M059J (cell line): ENCODE data around the gene MBP. TPM values are rescaled to one million over a fixed set of nuclear protein-coding genes. Genes with fewer than 3 reads are reported as not detected.

Experiments
- DNase-seq: peaks from one replicate; pipeline ENCODE4 v3.0.0-alpha.2; 2012; ENCODE audit warnings: low read depth
- total RNA-seq: library from RNA; depleted of rRNA; stranded (reverse); fragments of >200 nt; shearing (Covaris generic); gene quantifications from 2 replicates; pipeline ENCODE4 v1.2.3, GENCODE V29; 2014

Gene MBP
- total RNA-seq, 1 experiment from 2014 or later: 9.9 TPM

GRCh38 chr18:77082316-77082955, 50.1 kb downstream of the MBP start:
- DNase-seq: no peak

DNA sequence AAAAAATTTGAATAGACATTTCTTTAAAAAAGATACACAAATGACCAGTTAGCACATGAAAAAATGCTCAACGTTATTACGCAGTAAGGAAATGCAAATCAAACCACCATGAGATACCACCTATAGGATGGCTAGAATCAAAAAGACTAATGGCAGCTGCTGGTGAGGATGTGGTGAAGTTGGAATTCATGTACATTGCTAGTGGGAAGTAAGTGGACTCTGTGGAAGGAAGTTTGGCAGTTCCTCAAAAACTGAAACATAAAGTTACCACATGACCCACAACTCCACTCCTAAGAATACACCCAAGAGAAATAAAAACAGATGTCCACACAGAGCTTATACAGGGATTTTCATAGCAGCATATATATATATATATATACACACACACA, 51.2 kb downstream of the MBP start:
- DNase-seq: peak; percentile 70

- DNase-seq: no peak
Observed at GRCh38 chr18:77079954-77080682, 52.5 kb downstream of the MBP start.

- no peak for DNase-seq
Observed at GRCh38 chr18:77079088-77079487, 53.5 kb downstream of the MBP start.

GRCh38 chr18:77078690-77079070, 53.9 kb downstream of the MBP start:
- peak; percentile 70 for DNase-seq

GRCh38 chr18:77077941-77078689, 54.5 kb downstream of the MBP start:
- no peak for DNase-seq

GRCh38 chr18:77077401-77077800, 55.2 kb downstream of the MBP start:
- DNase-seq: no peak

- no peak for DNase-seq
Observed at GRCh38 chr18:77076111-77076510, 56.5 kb downstream of the MBP start.

DNA sequence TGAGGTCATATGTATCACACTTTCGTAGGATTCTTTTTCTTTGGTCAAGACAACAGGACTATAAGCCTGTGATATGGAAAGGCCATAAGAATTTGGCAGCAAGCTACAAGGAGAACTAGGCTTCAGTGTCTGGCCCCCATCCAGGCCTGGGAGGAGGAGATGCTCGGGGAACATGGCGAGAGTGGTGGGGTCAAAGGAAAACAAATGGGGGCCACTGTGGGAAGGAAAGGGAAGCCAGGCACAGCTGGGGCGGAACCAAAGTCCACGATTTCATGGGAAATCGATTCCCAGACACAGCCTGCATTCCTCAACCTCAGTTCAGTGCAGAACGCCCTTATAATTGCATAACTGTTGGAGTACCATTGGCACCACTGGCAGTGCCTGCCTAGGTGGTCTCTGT, 58.2 kb downstream of the MBP start:
- no peak for DNase-seq

- no peak for DNase-seq
Observed at GRCh38 chr18:77073336-77074093, 59.1 kb downstream of the MBP start.

GRCh38 chr18:77072566-77072965, 60.0 kb downstream of the MBP start:
- DNase-seq: no peak

- DNase-seq: peak; percentile 95
Observed at GRCh38 chr18:77071711-77072292, 60.8 kb downstream of the MBP start.

DNA sequence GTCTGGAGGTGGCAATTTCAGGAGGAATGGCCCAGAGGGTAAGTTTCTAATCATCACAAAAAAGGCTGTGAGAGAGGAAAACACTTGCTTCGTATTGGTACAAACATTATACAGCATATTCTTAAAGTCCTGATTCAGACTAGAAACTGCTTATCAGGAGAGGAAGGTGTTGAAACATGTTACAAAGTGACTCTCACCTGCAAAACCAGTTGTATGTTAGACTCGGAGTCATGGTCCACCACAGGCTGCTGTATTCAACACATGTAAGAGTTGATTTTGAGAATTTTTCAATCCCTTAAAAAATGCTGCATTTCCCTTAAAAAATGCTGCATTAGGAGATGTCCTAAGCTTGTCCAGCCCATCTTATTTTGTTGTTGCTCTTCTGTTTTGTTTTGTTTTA, 61.5 kb downstream of the MBP start:
- no peak for DNase-seq

GRCh38 chr18:77070627-77071026, 62.0 kb downstream of the MBP start:
- DNase-seq: no peak

- no peak for DNase-seq
Observed at GRCh38 chr18:77069931-77070330, 62.7 kb downstream of the MBP start.

- no peak for DNase-seq
Observed at GRCh38 chr18:77069482-77069881, 63.1 kb downstream of the MBP start.

DNA sequence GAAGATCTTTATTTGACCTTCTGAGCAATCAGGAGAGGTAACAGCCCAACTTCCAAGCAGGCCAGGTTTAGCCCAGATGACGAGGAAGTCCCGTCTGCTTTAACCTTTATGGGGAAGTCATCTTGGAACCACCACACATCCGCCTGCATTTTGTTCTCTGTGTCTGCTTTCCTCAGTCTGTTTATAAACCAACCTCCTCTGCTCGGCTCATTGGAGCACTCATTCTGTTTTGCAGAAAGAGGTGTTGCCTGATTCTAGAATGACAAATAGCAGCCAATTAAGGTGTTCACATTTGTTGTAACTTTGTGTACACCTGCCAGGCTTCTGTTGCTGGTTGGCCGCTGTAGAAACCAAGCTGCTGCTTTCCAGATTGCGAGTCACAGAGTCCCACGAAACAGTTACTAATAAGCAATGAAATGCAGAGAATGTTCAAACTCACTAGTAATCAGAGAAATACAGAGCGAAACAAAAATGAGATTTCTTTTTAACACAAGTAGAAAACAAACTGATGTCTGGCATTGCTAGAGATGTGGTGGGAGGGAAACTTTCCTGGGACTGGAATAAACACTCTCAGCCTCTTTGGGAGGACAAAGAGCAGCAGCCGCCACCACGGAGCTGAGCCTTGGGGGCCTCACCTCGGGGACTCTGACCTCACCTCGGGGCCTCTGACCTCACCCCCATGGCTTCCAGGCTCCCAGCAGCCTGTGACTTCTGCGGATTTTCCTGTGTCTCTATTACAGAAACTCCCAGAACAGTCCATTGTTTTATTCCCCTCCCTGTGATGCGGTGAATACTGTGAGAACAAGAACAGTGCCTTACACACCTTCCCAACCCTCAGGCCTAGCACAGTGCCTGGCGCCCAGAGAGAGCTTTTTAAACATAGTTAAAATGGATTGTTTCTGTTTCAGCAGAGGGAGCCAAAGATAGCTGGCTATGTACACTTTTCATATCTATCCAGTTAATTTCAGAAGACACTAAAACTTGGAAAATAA, 64.0 kb downstream of the MBP start:
- peak; percentile 65 for DNase-seq

GRCh38 chr18:77067291-77068061, 65.1 kb downstream of the MBP start:
- peak; percentile 90 for DNase-seq

- DNase-seq: no peak
Observed at GRCh38 chr18:77066689-77067088, 65.9 kb downstream of the MBP start.

DNA sequence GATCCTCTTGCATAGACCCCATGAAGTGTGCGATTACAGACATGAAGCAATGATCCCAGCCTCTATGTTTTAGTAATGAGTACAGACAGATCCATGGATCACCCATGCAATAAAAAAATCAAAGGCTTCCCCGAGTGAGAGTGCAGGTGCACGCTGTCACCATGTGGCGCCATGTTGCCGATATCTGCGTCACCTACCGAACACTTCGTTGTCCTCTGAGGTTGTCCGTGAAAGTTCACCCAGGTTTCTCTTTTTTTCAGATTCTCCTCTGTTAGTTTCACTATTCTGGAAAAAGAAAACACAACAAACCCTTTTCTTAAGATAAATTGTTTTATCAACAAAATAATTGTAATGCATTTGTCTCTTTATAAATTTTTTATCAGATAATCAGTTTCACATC, 66.5 kb downstream of the MBP start:
- no peak for DNase-seq
